Measurements from ENCODE around the gene PLEKHB1.

- TF ChIP-seq CTCF (conservative IDR thresholded peaks at IDR 0.05) (no peak), ZFX (IDR thresholded peaks at IDR 0.05) (no peak)
These were observed 1.7 kb downstream of the PLEKHB1 start for GRCh38 chr11:73648121-73648520.
